PC-9 (cell line): ENCODE measurements around the gene CDH20.

Source experiments
- CTCF ChIP-seq: fragments of 200-600 bp; sonication (generic); conservative IDR thresholded peaks from 2 replicates; pipeline ENCODE4 v1.6.1; 2017; ENCODE audit warnings: mixed run types, antibody characterized with exemption, mild to moderate bottlenecking, moderate library complexity
- EZH2 ChIP-seq: fragments of 200-600 bp; sonication (generic); IDR thresholded peaks from 2 replicates; pipeline ENCODE4 v1.8.0; 2017; ENCODE audit warnings: antibody characterized with exemption, low read depth

- TF ChIP-seq CTCF (no peak), EZH2 (no peak)
These were observed 49.2 kb upstream of the CDH20 start for GRCh38 chr18:61284039-61284438.
